ENCODE results near the gene EPS15.

DNA sequence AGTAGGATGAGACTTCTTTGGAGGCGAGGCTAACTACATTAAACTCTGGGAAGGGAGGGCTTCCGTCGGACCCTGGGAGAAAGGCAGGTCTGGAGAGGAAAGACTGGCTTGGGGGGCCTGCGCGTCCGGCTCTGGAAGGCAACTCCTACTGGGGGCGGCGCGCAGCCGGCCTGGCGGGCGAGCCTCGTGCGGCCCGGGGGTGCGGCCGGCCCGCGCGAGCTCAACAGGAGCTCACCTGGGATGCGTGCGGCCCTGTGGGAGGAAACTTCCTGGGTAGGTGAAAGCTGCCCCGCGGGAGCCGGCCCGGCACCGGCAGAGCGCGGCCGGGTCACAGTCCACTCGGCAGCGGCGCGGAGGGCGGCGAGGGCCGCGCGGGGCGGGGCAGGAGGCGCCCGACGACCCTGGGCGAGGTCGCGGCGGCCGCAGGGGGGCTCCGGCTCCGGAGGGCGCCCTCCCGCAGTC is 449 bp downstream of the EPS15 start:
- TF ChIP-seq, protein P1, sequence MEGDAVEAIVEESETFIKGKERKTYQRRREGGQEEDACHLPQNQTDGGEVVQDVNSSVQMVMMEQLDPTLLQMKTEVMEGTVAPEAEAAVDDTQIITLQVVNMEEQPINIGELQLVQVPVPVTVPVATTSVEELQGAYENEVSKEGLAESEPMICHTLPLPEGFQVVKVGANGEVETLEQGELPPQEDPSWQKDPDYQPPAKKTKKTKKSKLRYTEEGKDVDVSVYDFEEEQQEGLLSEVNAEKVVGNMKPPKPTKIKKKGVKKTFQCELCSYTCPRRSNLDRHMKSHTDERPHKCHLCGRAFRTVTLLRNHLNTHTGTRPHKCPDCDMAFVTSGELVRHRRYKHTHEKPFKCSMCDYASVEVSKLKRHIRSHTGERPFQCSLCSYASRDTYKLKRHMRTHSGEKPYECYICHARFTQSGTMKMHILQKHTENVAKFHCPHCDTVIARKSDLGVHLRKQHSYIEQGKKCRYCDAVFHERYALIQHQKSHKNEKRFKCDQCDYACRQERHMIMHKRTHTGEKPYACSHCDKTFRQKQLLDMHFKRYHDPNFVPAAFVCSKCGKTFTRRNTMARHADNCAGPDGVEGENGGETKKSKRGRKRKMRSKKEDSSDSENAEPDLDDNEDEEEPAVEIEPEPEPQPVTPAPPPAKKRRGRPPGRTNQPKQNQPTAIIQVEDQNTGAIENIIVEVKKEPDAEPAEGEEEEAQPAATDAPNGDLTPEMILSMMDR (IDR thresholded peaks at IDR 0.05) = no peak
- no peak for TF ChIP-seq POLR2A (IDR thresholded peaks at IDR 0.05)

Measured in stomach (tissue), 4 donors.